Thoracic aorta (tissue), 2 donors: ENCODE results near the gene SLC12A4. TPM values are rescaled to one million over a fixed set of nuclear protein-coding genes. Genes with fewer than 3 reads are reported as not detected.
A peak's percentile ranks its signal among the peaks of the same experiment; 100 is the strongest.
"Not testable (repeated sequence)": the region's sequence is repeated elsewhere in the genome, so short reads cannot be mapped to it uniquely, and the experiment has no call there.

Experiments used
- ATAC-seq: fragments of 150-250 bp; one replicate; pipeline ENCODE4 v1.8.0; 2017; ENCODE audit warnings: low read depth; ENCODE audit not compliant: insufficient number of reproducible peaks, low FRiP score
- DNase-seq: peaks from one replicate; pipeline ENCODE4 v3.0.0-alpha.2; 2020; ENCODE audit warnings: low spot score
- H3K27ac ChIP-seq, 2 donors: fragments of 200-600 bp; sonication (generic); 1 replicate in 1 of 2; 2 replicates in 1 of 2; pipeline ENCODE4 v1.5.1; 2016; ENCODE audit warnings: mild to moderate bottlenecking in 2 of 2, moderate library complexity in 2 of 2
- H3K27me3 ChIP-seq: fragments of 200-600 bp; sonication (generic); replicated peaks from 2 replicates; pipeline ENCODE4 v1.6.0; 2016; ENCODE audit warnings: mild to moderate bottlenecking; ENCODE audit not compliant: insufficient read depth
- H3K36me3 ChIP-seq: fragments of 200-600 bp; sonication (generic); one replicate; pipeline ENCODE4 v1.5.1; 2016
- H3K4me1 ChIP-seq, 2 donors: fragments of 200-600 bp; sonication (generic); 1 replicate in 1 of 2; 2 replicates in 1 of 2; pipeline versions ENCODE4 v1.5.1 to v1.6.0; 2016; ENCODE audit warnings: low read depth in 2 of 2, mild to moderate bottlenecking in 1 of 2; ENCODE audit not compliant: control insufficient read depth in 1 of 2
- H3K4me3 ChIP-seq: fragments of 200-600 bp; sonication (generic); 2 replicates; pipeline ENCODE4 v1.5.1; 2016; ENCODE audit warnings: mild to moderate bottlenecking
- H3K9me3 ChIP-seq: fragments of 200-600 bp; sonication (generic); 2 replicates; pipeline ENCODE4 v1.5.1; 2016
- CTCF ChIP-seq: fragments of 200-600 bp; sonication (generic); IDR thresholded peaks from one replicate; pipeline ENCODE4 v1.5.1; 2019; ENCODE audit warnings: antibody characterized with exemption
- total RNA-seq, 2 donors: library from RNA; depleted of rRNA; stranded (reverse); fragments of >200 nt; gene quantifications; one replicate each; pipeline versions ENCODE4 v1.1.0 to v1.2.3, GENCODE V29; 2016

Gene SLC12A4
- total RNA-seq, 2 donors from 2014 or later, result 163 to 168 TPM

- H3K36me3 ChIP-seq, result no peaks in the 10 kb centered on the region
- ATAC-seq (no peak), DNase-seq (no peak)
- no peak for TF ChIP-seq CTCF
- no peak overlapping the region for H3K27ac ChIP-seq
- no peaks in the 10 kb centered on the region for H3K4me1 ChIP-seq
- no peaks in the 10 kb centered on the region for H3K9me3 ChIP-seq
- no peak overlapping the region for H3K4me3 ChIP-seq
- no peaks in the 10 kb centered on the region for H3K27me3 ChIP-seq
These were observed 7.1 kb upstream of the SLC12A4 start for GRCh38 chr16:67975321-67976105.

- not testable (repeated sequence) for H3K4me1 ChIP-seq, H3K27ac ChIP-seq, H3K4me3 ChIP-seq, ATAC-seq, H3K36me3 ChIP-seq, H3K9me3 ChIP-seq, H3K27me3 ChIP-seq, DNase-seq
These were observed 3.8 kb upstream of the SLC12A4 start for GRCh38 chr16:67972285-67972684.

GRCh38 chr16:67971111-67971510 lies 2.7 kb upstream of the SLC12A4 start:
- no peaks in the 10 kb centered on the region for H3K27me3 ChIP-seq
- H3K36me3 ChIP-seq, result no peaks in the 10 kb centered on the region
- H3K9me3 ChIP-seq, result no peaks in the 10 kb centered on the region
- no peak overlapping the region for H3K27ac ChIP-seq
- no peak for DNase-seq
- TF ChIP-seq CTCF, result no peak
- H3K4me1 ChIP-seq, result peaks cover 9 to 16% of the 10 kb centered on the region in 2 donors
- no peak for ATAC-seq
- no peak overlapping the region for H3K4me3 ChIP-seq

GRCh38 chr16:67969254-67970039 lies 1.0 kb upstream of the SLC12A4 start:
- Histone ChIP-seq H3K4me1 (peaks cover 15 to 32% of the 10 kb centered on the region in 2 donors), H3K27ac (peak overlapping the region; percentile 94 to 96), H3K4me3 (peak overlapping the region; percentile 84), H3K36me3 (no peaks in the 10 kb centered on the region), H3K27me3 (no peaks in the 10 kb centered on the region), H3K9me3 (no peaks in the 10 kb centered on the region)
- TF ChIP-seq CTCF, result no peak
- DNase-seq, result no peak
- peak; percentile 9 for ATAC-seq

- H3K27me3 ChIP-seq, result no peaks in the 10 kb centered on the region
- no peak for TF ChIP-seq CTCF
- H3K4me3 ChIP-seq, result peak overlapping the region; percentile 84
- ATAC-seq, result peak; percentile 28
- no peak for DNase-seq
- H3K9me3 ChIP-seq, result no peaks in the 10 kb centered on the region
- peaks cover 26 to 47% of the 10 kb centered on the region in 2 donors for H3K4me1 ChIP-seq
- H3K27ac ChIP-seq, result peak overlapping the region; percentile 94 to 96
- peaks cover 5% of the 10 kb centered on the region for H3K36me3 ChIP-seq
These were observed 458 bp downstream of the SLC12A4 start for GRCh38 chr16:67967958-67968399.
